Naive thymus-derived CD4-positive, alpha-beta T cell (primary cell): ENCODE data around the gene SVOPL. TPM values are rescaled to one million over a fixed set of nuclear protein-coding genes. Genes with fewer than 3 reads are reported as not detected.

Source experiments
- ATAC-seq: fragments of 150-1000 bp; cut with Tn5 transposase; 2 replicates; pipeline ENCODE4 v1.10.0; 2021; ENCODE audit warnings: mild to moderate bottlenecking, moderate library complexity
- CTCF ChIA-PET: fragments of 350-600 bp; sonication (Branson Sonifier 250); formaldehyde crosslinking; loops from one replicate; lab custom pipeline; 2021; ENCODE audit warnings: antibody characterized with exemption; lab: Charles Lee
- POLR2A ChIA-PET: fragments of 350-600 bp; sonication (Branson Sonifier 250); formaldehyde crosslinking; loops from one replicate; lab custom pipeline; 2021; ENCODE audit warnings: antibody characterized with exemption, inconsistent platforms; lab: Charles Lee
- DNase-seq, 9 donors: peaks; one replicate each; pipeline versions ENCODE4 v3.0.0 to v3.0.0-alpha.2; 2020 to 2022; ENCODE audit warnings: mixed read lengths in 1 of 9
- H3K27ac ChIP-seq: one replicate; pipeline ENCODE4 v1.7.0; 2013; ENCODE audit warnings: mild to moderate bottlenecking, low read depth, low read length, moderate library complexity
- H3K27me3 ChIP-seq, 2 donors: one replicate each; pipeline ENCODE4 v1.7.0; 2013; ENCODE audit warnings: low read length in 2 of 2, mild to moderate bottlenecking in 2 of 2, moderate library complexity in 2 of 2; ENCODE audit not compliant: control insufficient read depth in 2 of 2, insufficient read depth in 2 of 2
- H3K36me3 ChIP-seq, 3 experiments: 1 replicate in 2 of 3; 2 replicates in 1 of 3; pipeline ENCODE4 v1.7.0; 2013; ENCODE audit warnings: low read length in 3 of 3, mild to moderate bottlenecking in 3 of 3, moderate library complexity in 1 of 3; ENCODE audit not compliant: insufficient read depth in 3 of 3, control insufficient read depth in 2 of 3
- H3K4me1 ChIP-seq, 2 donors: one replicate each; pipeline ENCODE4 v1.7.0; 2013; ENCODE audit warnings: low read length in 2 of 2, mild to moderate bottlenecking in 2 of 2, moderate library complexity in 1 of 2; ENCODE audit not compliant: control insufficient read depth in 2 of 2, insufficient read depth in 2 of 2
- H3K4me3 ChIP-seq: 2 replicates; pipeline ENCODE4 v1.7.0; 2013; ENCODE audit warnings: mild to moderate bottlenecking, low read length
- H3K9me3 ChIP-seq, 3 experiments: 1 replicate in 2 of 3; 2 replicates in 1 of 3; pipeline ENCODE4 v1.7.0; 2013; ENCODE audit warnings: low read length in 3 of 3; ENCODE audit not compliant: control insufficient read depth in 2 of 3
- H3K27ac Mint-ChIP-seq, 9 donors: one replicate each; pipeline ENCODE4 v1.8.0; 2020 to 2022; ENCODE audit warnings: mixed read lengths in 9 of 9, mild to moderate bottlenecking in 8 of 9, moderate library complexity in 5 of 9, inconsistent platforms in 2 of 9
- H3K27me3 Mint-ChIP-seq, 5 donors: one replicate each; pipeline ENCODE4 v1.8.0; 2021 to 2022; ENCODE audit warnings: mixed read lengths in 5 of 5, mild to moderate bottlenecking in 1 of 5
- H3K36me3 Mint-ChIP-seq, 5 donors: one replicate each; pipeline ENCODE4 v1.8.0; 2020 to 2022; ENCODE audit warnings: mixed read lengths in 5 of 5, mild to moderate bottlenecking in 3 of 5, inconsistent platforms in 1 of 5
- H3K4me1 Mint-ChIP-seq, 7 donors: one replicate each; pipeline ENCODE4 v1.8.0; 2020 to 2022; ENCODE audit warnings: mixed read lengths in 7 of 7, mild to moderate bottlenecking in 3 of 7, inconsistent platforms in 1 of 7
- H3K4me3 Mint-ChIP-seq, 10 donors: one replicate each; pipeline ENCODE4 v1.8.0; 2020 to 2022; ENCODE audit warnings: mild to moderate bottlenecking in 10 of 10, mixed read lengths in 10 of 10, moderate library complexity in 6 of 10, inconsistent platforms in 2 of 10
- H3K9me3 Mint-ChIP-seq, 11 donors: one replicate each; pipeline ENCODE4 v1.8.0; 2020 to 2022; ENCODE audit warnings: mixed read lengths in 11 of 11, mild to moderate bottlenecking in 4 of 11, inconsistent platforms in 1 of 11, moderate library complexity in 1 of 11
- intact Hi-C, 2 donors: fragments of 100-400 bp; cut with micrococcal nuclease; formaldehyde crosslinking; loops; one replicate each; pipeline ENCODE4 v1.15.1; 2023
- polyA plus RNA-seq, 2 donors: library from polyadenylated mRNA; unstranded; fragments of 300-500 nt; fragmentation: Illumina TruSeq; gene quantifications; one replicate each; pipeline ENCODE4 v1.2.3, GENCODE V29; 2021
- total RNA-seq, 6 experiments: library from RNA in 5 of 6; stranded (reverse) in 5 of 6; gene quantifications; 1 replicate in 5 of 6; 2 replicates in 1 of 6; pipeline ENCODE4 v1.2.3 and lab custom pipeline; 2021 to 2026

The SVOPL gene
- total and polyA plus RNA-seq, 7 experiments from 2014 or later: 0.47 to 0.74 (median 0.64) TPM; not detected in 4

- DNase-seq (no peak), ATAC-seq (no peak)
- Histone ChIP-seq H3K27me3 (no peaks in the 10 kb centered on the region), H3K9me3 (no peaks in the 10 kb centered on the region), H3K36me3 (no peaks in the 10 kb centered on the region), H3K4me1 (no peaks in the 10 kb centered on the region), H3K4me3 (no peak overlapping the region), H3K27ac (no peak overlapping the region)
- Mint-ChIP-seq H3K4me3 (no peak overlapping the region), H3K27ac (peak overlapping the region in 1 of 9 donors; percentile 77), H3K36me3 (no peaks in the 10 kb centered on the region), H3K27me3 (no peaks in the 10 kb centered on the region), H3K9me3 (peaks cover 0 to 2% (median 0%) of the 10 kb centered on the region in 11 donors), H3K4me1 (peaks cover 0 to 8% (median 7%) of the 10 kb centered on the region in 7 donors)
- ChIA-PET POLR2A (no interaction called here), CTCF (interaction anchor here (0.6 kb wide), 1 partner anchor 20 kb away, joined by 3 read pairs; no protein-coding TSS in a partner anchor)
- intact Hi-C loops: no loop called here
Observed at GRCh38 chr7:138729444-138729843, 28.3 kb upstream of the SVOPL start.

DNA sequence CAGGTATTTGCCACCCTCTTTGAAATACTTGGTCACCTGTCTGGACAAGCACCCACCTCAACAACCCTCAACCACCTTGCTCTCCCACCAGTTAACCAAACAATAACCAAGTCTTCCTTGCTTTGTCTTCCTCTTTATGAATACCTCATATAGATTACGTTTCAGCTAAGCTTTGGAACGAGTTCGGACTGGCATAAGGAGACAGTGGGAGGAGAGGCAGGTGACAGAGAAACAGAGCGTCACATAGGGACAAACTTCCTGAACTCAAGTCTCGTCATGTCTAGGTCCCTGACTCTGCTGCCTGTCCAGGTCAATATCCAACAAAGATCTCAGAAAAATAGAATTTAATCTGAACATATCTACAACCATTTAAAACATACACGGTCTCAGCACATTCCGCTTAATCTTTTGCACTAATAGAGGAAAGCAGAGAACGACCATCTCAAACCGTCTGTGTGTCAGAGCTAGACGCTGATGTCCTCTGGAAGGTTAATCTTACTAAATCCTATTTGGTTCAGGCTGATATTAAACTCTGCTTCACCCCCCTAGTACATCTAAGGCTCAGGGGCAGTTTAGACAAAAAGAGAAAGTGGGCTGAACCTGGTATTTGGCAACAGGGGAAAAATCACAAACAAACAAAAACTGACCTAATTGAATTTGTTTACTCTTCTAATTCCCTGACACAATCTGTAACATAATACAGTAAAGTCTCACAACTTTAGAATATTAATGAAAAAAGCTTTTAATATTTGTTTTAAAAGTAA lies 26.4 kb upstream of the SVOPL start:
- no peaks in the 10 kb centered on the region for H3K36me3 ChIP-seq
- DNase-seq: no peak
- Mint-ChIP-seq H3K9me3 (peaks cover 0 to 2% (median 0%) of the 10 kb centered on the region in 11 donors), H3K27ac (no peak overlapping the region), H3K4me1 (peaks cover 0 to 2% (median 0%) of the 10 kb centered on the region in 7 donors), H3K4me3 (no peak overlapping the region), H3K27me3 (no peaks in the 10 kb centered on the region), H3K36me3 (no peaks in the 10 kb centered on the region)
- no peaks in the 10 kb centered on the region for H3K27me3 ChIP-seq
- intact Hi-C loops: no loop called here
- POLR2A ChIA-PET: interaction anchor here (0.8 kb wide), 1 partner anchor 20 kb away, joined by 3 read pairs; no protein-coding TSS in a partner anchor
- no peak overlapping the region for H3K4me3 ChIP-seq
- no peak overlapping the region for H3K27ac ChIP-seq
- no peaks in the 10 kb centered on the region for H3K4me1 ChIP-seq
- ATAC-seq: no peak
- CTCF ChIA-PET: no interaction called here
- H3K9me3 ChIP-seq: no peaks in the 10 kb centered on the region

DNA sequence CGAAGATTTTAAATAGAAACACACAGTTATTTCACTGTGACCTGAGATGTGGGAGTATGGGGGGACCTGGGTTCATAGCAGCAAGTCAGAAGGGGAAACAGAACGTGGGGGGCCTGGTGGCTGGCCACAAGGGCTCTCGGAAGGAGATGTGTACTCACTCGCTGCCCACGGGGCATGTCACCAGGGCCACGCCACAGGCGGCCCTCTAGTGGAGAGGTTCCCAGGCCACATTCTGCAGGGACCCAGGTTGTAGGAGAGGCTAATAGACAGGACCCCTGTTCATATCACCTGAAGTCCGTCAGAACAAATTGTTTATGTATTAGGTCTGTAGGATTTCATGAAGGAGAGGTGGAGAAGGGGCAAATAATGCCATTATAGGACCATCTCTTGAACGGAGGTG lies 25.1 kb upstream of the SVOPL start:
- no peak for DNase-seq
- Mint-ChIP-seq H3K36me3 (no peaks in the 10 kb centered on the region), H3K9me3 (peaks cover 0 to 2% (median 0%) of the 10 kb centered on the region in 11 donors), H3K27me3 (no peaks in the 10 kb centered on the region), H3K27ac (no peak overlapping the region), H3K4me1 (peaks cover 0 to 2% (median 0%) of the 10 kb centered on the region in 7 donors), H3K4me3 (no peak overlapping the region)
- Histone ChIP-seq H3K4me1 (no peaks in the 10 kb centered on the region), H3K27ac (no peak overlapping the region), H3K9me3 (no peaks in the 10 kb centered on the region), H3K36me3 (no peaks in the 10 kb centered on the region), H3K4me3 (no peak overlapping the region), H3K27me3 (no peaks in the 10 kb centered on the region)
- ATAC-seq: no peak
- POLR2A ChIA-PET: interaction anchor here (0.8 kb wide), 1 partner anchor 19 kb away, joined by 3 read pairs; no protein-coding TSS in a partner anchor
- intact Hi-C loops: no loop called here
- CTCF ChIA-PET: no interaction called here

GRCh38 chr7:138720286-138720685 lies 19.1 kb upstream of the SVOPL start:
- Mint-ChIP-seq H3K36me3 (no peaks in the 10 kb centered on the region), H3K9me3 (no peaks in the 10 kb centered on the region), H3K4me3 (no peak overlapping the region), H3K4me1 (peaks cover 7 to 27% (median 15%) of the 10 kb centered on the region in 7 donors), H3K27me3 (peaks cover 0 to 28% (median 0%) of the 10 kb centered on the region in 5 donors), H3K27ac (peak overlapping the region in 2 of 9 donors; percentile 15 to 51)
- no peaks in the 10 kb centered on the region for H3K9me3 ChIP-seq
- ATAC-seq (no peak), DNase-seq (no peak)
- H3K4me1 ChIP-seq: no peaks in the 10 kb centered on the region
- intact Hi-C loops: no loop called here
- ChIA-PET POLR2A (no interaction called here), CTCF (no interaction called here)
- no peaks in the 10 kb centered on the region for H3K27me3 ChIP-seq
- no peak overlapping the region for H3K27ac ChIP-seq
- H3K36me3 ChIP-seq: no peaks in the 10 kb centered on the region
- H3K4me3 ChIP-seq: no peak overlapping the region

- no peak overlapping the region for H3K4me3 ChIP-seq
- ATAC-seq (no peak), DNase-seq (no peak)
- no peaks in the 10 kb centered on the region for H3K4me1 ChIP-seq
- ChIA-PET CTCF (interaction anchor here (1.7 kb wide), 1 partner anchor 22 kb away, joined by 8 read pairs; no protein-coding TSS in a partner anchor), POLR2A (no interaction called here)
- H3K27ac ChIP-seq: no peak overlapping the region
- no peaks in the 10 kb centered on the region for H3K36me3 ChIP-seq
- H3K9me3 ChIP-seq: no peaks in the 10 kb centered on the region
- peaks cover 0 to 29% (median 0%) of the 10 kb centered on the region in 5 donors for H3K27me3 Mint-ChIP-seq
- peaks cover 12 to 32% (median 23%) of the 10 kb centered on the region in 7 donors for H3K4me1 Mint-ChIP-seq
- H3K9me3 Mint-ChIP-seq: no peaks in the 10 kb centered on the region
- H3K27me3 ChIP-seq: no peaks in the 10 kb centered on the region
- H3K4me3 Mint-ChIP-seq: peak overlapping the region; percentile 31 to 96 (median 78)
- intact Hi-C loops: loop anchor here in 1 of 2 donors (2.0 kb wide), 1 partner anchor 36 kb away; no protein-coding TSS in a partner anchor
- H3K27ac Mint-ChIP-seq: peak overlapping the region in 6 of 9 donors; percentile 60 to 91 (median 80)
- H3K36me3 Mint-ChIP-seq: no peaks in the 10 kb centered on the region
Observed at GRCh38 chr7:138716889-138717288, 15.7 kb upstream of the SVOPL start.

DNA sequence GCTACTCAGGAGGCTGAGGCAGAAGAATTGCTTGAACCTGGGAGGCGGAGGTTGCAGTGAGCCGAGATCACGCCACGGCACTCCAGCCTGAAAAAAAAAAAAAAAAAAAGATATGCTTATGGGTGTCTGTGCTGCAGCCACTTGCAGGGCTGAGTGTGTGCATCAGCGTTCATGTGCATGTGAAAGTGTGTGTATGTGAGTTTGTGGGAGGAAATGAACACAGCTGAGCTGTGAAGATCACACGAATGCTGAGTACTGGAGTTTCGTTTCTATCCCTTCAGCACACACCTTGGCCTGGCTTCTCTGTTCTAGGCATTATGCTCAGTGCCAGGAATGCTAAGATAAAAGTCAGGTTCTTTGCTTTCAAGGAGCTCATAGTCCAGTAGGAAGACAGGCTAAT lies 12.0 kb upstream of the SVOPL start:
- POLR2A ChIA-PET: interaction anchor here (0.6 kb wide), 1 partner anchor 178 kb away, joined by 3 read pairs; no protein-coding TSS in a partner anchor
- no peaks in the 10 kb centered on the region for H3K4me1 ChIP-seq
- Mint-ChIP-seq H3K27ac (peak overlapping the region in 1 of 9 donors; percentile 32), H3K4me3 (peak overlapping the region in 2 of 10 donors; percentile 23 to 54), H3K4me1 (peaks cover 7 to 27% (median 18%) of the 10 kb centered on the region in 7 donors), H3K9me3 (no peaks in the 10 kb centered on the region), H3K36me3 (no peaks in the 10 kb centered on the region), H3K27me3 (peaks cover 0 to 23% (median 0%) of the 10 kb centered on the region in 5 donors)
- no peaks in the 10 kb centered on the region for H3K27me3 ChIP-seq
- CTCF ChIA-PET: no interaction called here
- H3K36me3 ChIP-seq: no peaks in the 10 kb centered on the region
- no peak for DNase-seq
- H3K9me3 ChIP-seq: no peaks in the 10 kb centered on the region
- no peak overlapping the region for H3K27ac ChIP-seq
- ATAC-seq: no peak
- intact Hi-C loops: no loop called here
- no peak overlapping the region for H3K4me3 ChIP-seq
